Lower leg skin (tissue), 3 donors: ENCODE data around the gene ID2.

Experiments
- POLR2A ChIP-seq, 2 donors: fragments of 450-650 bp; IDR thresholded peaks; one replicate each; pipeline ENCODE4 v1.6.1; 2016 to 2017; ENCODE audit warnings: antibody characterized with exemption in 2 of 2, mild to moderate bottlenecking in 1 of 2, moderate library complexity in 1 of 2
- TF ChIP-seq, protein P1 (sequence below), 3 donors: fragments of 450-650 bp; IDR thresholded peaks; one replicate each; pipeline ENCODE4 v1.5.1; 2016; ENCODE audit warnings: antibody characterized with exemption in 3 of 3, mild to moderate bottlenecking in 3 of 3, moderate library complexity in 2 of 3

DNA sequence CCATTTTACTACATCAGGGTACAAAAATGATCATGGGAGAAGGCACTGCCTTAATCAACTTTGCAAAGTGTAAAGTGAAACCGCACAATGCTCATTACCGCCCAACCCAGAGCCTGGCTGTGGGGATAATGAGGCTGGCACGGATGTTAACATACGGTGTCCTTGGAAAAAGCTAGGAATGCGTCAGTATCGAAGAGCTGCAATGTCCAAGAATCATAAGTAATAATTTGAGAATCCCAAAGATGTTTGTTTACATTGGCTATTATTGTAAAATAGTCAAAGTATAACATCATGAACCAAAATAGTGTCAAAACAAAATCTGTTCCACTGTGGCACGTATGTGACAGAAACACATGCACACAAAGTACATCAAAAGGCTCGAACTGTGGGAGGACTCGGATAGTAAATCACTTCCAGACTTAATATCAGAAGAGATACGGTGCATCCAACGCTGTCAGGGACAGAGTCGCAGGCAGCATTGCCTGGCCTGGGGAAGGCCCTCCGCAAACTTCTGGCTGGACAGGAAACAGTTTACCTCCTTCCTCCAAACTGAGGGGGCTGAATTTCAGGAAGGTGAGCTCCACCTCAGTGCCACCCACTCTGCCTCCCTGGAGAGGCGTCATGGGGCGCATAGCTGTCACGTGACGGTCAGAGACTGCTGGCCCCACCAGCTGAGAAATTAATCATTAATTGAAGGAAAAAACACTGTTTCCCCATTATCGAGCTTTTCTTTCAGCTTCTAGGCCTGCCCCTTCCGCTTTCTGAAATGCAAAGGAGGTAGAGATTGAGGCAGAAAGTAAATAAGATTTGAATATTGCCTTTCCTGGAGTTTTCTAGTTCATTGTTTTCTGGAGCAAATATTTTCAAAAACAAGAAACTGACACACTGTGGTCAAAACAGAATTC lies 1.8 kb upstream of the ID2 start:
- TF ChIP-seq, protein P1, sequence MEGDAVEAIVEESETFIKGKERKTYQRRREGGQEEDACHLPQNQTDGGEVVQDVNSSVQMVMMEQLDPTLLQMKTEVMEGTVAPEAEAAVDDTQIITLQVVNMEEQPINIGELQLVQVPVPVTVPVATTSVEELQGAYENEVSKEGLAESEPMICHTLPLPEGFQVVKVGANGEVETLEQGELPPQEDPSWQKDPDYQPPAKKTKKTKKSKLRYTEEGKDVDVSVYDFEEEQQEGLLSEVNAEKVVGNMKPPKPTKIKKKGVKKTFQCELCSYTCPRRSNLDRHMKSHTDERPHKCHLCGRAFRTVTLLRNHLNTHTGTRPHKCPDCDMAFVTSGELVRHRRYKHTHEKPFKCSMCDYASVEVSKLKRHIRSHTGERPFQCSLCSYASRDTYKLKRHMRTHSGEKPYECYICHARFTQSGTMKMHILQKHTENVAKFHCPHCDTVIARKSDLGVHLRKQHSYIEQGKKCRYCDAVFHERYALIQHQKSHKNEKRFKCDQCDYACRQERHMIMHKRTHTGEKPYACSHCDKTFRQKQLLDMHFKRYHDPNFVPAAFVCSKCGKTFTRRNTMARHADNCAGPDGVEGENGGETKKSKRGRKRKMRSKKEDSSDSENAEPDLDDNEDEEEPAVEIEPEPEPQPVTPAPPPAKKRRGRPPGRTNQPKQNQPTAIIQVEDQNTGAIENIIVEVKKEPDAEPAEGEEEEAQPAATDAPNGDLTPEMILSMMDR (IDR thresholded peaks at IDR 0.05) = no peak
- no peak for TF ChIP-seq POLR2A (IDR thresholded peaks at IDR 0.05)
